SJSA1 (cell line): Measurements from ENCODE around the gene NRCAM. TPM values are rescaled to one million over a fixed set of nuclear protein-coding genes. Genes with fewer than 3 reads are reported as not detected.
"Not testable (repeated sequence)": the region's sequence is repeated elsewhere in the genome, so short reads cannot be mapped to it uniquely, and the experiment has no call there.

Experiments used
- DNase-seq, 2 experiments: peaks; one replicate each; pipeline ENCODE4 v3.0.0-alpha.2; 2015 to 2020; ENCODE audit warnings: low spot score in 2 of 2, low read depth in 1 of 2
- H3K27ac ChIP-seq: fragments of 250-450 bp; sonication (Bioruptor Pico); 2 replicates; pipeline ENCODE4 v1.5.1; 2020; ENCODE audit warnings: mild to moderate bottlenecking, moderate library complexity
- H3K27me3 ChIP-seq: fragments of 250-450 bp; sonication (Bioruptor Pico); replicated peaks from 2 replicates; pipeline ENCODE4 v1.5.1; 2020; ENCODE audit warnings: mild to moderate bottlenecking, moderate library complexity
- H3K36me3 ChIP-seq: fragments of 250-450 bp; sonication (Bioruptor Pico); 2 replicates; pipeline ENCODE4 v1.5.1; 2020; ENCODE audit warnings: mild to moderate bottlenecking
- H3K4me1 ChIP-seq: fragments of 250-450 bp; sonication (Bioruptor Pico); replicated peaks from 2 replicates; pipeline ENCODE4 v1.6.1; 2021; ENCODE audit warnings: mild to moderate bottlenecking
- H3K4me3 ChIP-seq: fragments of 250-450 bp; sonication (Bioruptor Pico); 2 replicates; pipeline ENCODE4 v1.5.1; 2020; ENCODE audit warnings: mild to moderate bottlenecking
- H3K9me3 ChIP-seq: fragments of 250-450 bp; sonication (Bioruptor Pico); replicated peaks from 2 replicates; pipeline ENCODE4 v1.5.1; 2020; ENCODE audit warnings: mild to moderate bottlenecking
- total RNA-seq: library from RNA; depleted of rRNA; stranded (reverse); fragments of >200 nt; shearing (Covaris generic); gene quantifications from 2 replicates; pipeline ENCODE4 v1.2.3, GENCODE V29; 2014; rRNA removed

The NRCAM gene
- total RNA-seq, result not detected in 2 replicates

GRCh38 chr7:108455998-108456677 lies at the start of gene NRCAM:
TSS of gene NRCAM (minus strand) at chr7:108456436. CDS start at chr7:108240064, 216,372 bp downstream.
- Histone ChIP-seq H3K9me3 (no peaks in the 10 kb centered on the region), H3K27ac (no peak within 1 kb of the TSS), H3K4me1 (peaks cover 17% of the 10 kb centered on the region), H3K27me3 (peaks cover 71% of the 10 kb centered on the region), H3K4me3 (peak within 1 kb of the TSS; percentile 26), H3K36me3 (no peaks in the 10 kb centered on the region)
- DNase-seq, result peak in 1 of 2 experiments; percentile 35

GRCh38 chr7:108504576-108504975 lies 48.3 kb upstream of the NRCAM start:
- not testable (repeated sequence) for H3K9me3 ChIP-seq, DNase-seq, H3K27ac ChIP-seq, H3K27me3 ChIP-seq, H3K4me3 ChIP-seq, H3K36me3 ChIP-seq, H3K4me1 ChIP-seq

- H3K9me3 ChIP-seq, result no peaks in the 10 kb centered on the region
- H3K4me3 ChIP-seq, result no peak overlapping the region
- no peaks in the 10 kb centered on the region for H3K27me3 ChIP-seq
- no peaks in the 10 kb centered on the region for H3K4me1 ChIP-seq
- H3K27ac ChIP-seq, result no peak overlapping the region
- DNase-seq, result no peak
- no peaks in the 10 kb centered on the region; the same call in 1 of the 2 replicates for H3K36me3 ChIP-seq
These were observed 47.1 kb upstream of the NRCAM start for GRCh38 chr7:108503112-108504026.

GRCh38 chr7:108499566-108499965 lies 43.3 kb upstream of the NRCAM start:
- DNase-seq, result no peak
- H3K27ac ChIP-seq, result no peak overlapping the region
- no peaks in the 10 kb centered on the region for H3K4me1 ChIP-seq
- peaks cover 6% of the 10 kb centered on the region for H3K36me3 ChIP-seq
- no peaks in the 10 kb centered on the region for H3K27me3 ChIP-seq
- H3K9me3 ChIP-seq, result no peaks in the 10 kb centered on the region
- no peak overlapping the region for H3K4me3 ChIP-seq

- H3K27ac ChIP-seq, result no peak overlapping the region
- peaks cover 6% of the 10 kb centered on the region for H3K36me3 ChIP-seq
- no peaks in the 10 kb centered on the region for H3K9me3 ChIP-seq
- H3K4me1 ChIP-seq, result no peaks in the 10 kb centered on the region
- H3K4me3 ChIP-seq, result no peak overlapping the region
- no peak for DNase-seq
- no peaks in the 10 kb centered on the region for H3K27me3 ChIP-seq
These were observed 42.2 kb upstream of the NRCAM start for GRCh38 chr7:108498481-108498880.

GRCh38 chr7:108497082-108497725 lies 41.0 kb upstream of the NRCAM start:
- DNase-seq, result peak; percentile 46 to 47
- peaks cover 6% of the 10 kb centered on the region; the same call in 1 of the 2 replicates for H3K36me3 ChIP-seq
- no peak overlapping the region for H3K4me3 ChIP-seq
- peaks cover 6% of the 10 kb centered on the region for H3K4me1 ChIP-seq
- H3K27me3 ChIP-seq, result no peaks in the 10 kb centered on the region
- H3K27ac ChIP-seq, result no peak overlapping the region
- no peaks in the 10 kb centered on the region for H3K9me3 ChIP-seq

- peak; percentile 44 to 45 for DNase-seq
- H3K36me3 ChIP-seq, result peaks cover 10% of the 10 kb centered on the region
- H3K4me1 ChIP-seq, result peaks cover 6% of the 10 kb centered on the region
- no peak overlapping the region for H3K27ac ChIP-seq
- H3K27me3 ChIP-seq, result no peaks in the 10 kb centered on the region
- H3K9me3 ChIP-seq, result no peaks in the 10 kb centered on the region
- H3K4me3 ChIP-seq, result no peak overlapping the region
These were observed 36.5 kb upstream of the NRCAM start for GRCh38 chr7:108492742-108493141.

- DNase-seq, result no peak
- H3K4me3 ChIP-seq, result no peak overlapping the region
These were observed 32.7 kb upstream of the NRCAM start for GRCh38 chr7:108488768-108489538.

GRCh38 chr7:108487646-108488045 lies 31.4 kb upstream of the NRCAM start:
- DNase-seq, result no peak

More at GRCh38 chr7:108488768-108489538, 32.7 kb upstream of the NRCAM start:
- peaks cover 6% of the 10 kb centered on the region for H3K4me1 ChIP-seq
- H3K36me3 ChIP-seq, result peaks cover 4% of the 10 kb centered on the region
- no peaks in the 10 kb centered on the region for H3K27me3 ChIP-seq
- no peaks in the 10 kb centered on the region for H3K9me3 ChIP-seq
- no peak overlapping the region for H3K27ac ChIP-seq

GRCh38 chr7:108486291-108486966 lies 30.2 kb upstream of the NRCAM start:
- Histone ChIP-seq H3K27me3 (no peaks in the 10 kb centered on the region), H3K4me1 (no peaks in the 10 kb centered on the region), H3K36me3 (peaks cover 4% of the 10 kb centered on the region), H3K9me3 (no peaks in the 10 kb centered on the region), H3K4me3 (no peak overlapping the region), H3K27ac (no peak overlapping the region)
- no peak for DNase-seq

More at GRCh38 chr7:108487646-108488045, 31.4 kb upstream of the NRCAM start:
- no peaks in the 10 kb centered on the region for H3K9me3 ChIP-seq
- peaks cover 4% of the 10 kb centered on the region for H3K36me3 ChIP-seq
- H3K4me1 ChIP-seq, result peaks cover 2% of the 10 kb centered on the region
- H3K4me3 ChIP-seq, result no peak overlapping the region
- H3K27ac ChIP-seq, result no peak overlapping the region
- no peaks in the 10 kb centered on the region for H3K27me3 ChIP-seq

- H3K4me3 ChIP-seq, result no peak overlapping the region
- DNase-seq, result no peak
- no peaks in the 10 kb centered on the region for H3K4me1 ChIP-seq
- no peaks in the 10 kb centered on the region for H3K27me3 ChIP-seq
- peaks cover 3% of the 10 kb centered on the region; the same call in 1 of the 2 replicates for H3K36me3 ChIP-seq
- no peaks in the 10 kb centered on the region for H3K9me3 ChIP-seq
- H3K27ac ChIP-seq, result no peak overlapping the region
These were observed 27.9 kb upstream of the NRCAM start for GRCh38 chr7:108484137-108484536.

GRCh38 chr7:108480311-108480710 lies 24.1 kb upstream of the NRCAM start:
- Histone ChIP-seq H3K9me3 (no peaks in the 10 kb centered on the region), H3K27me3 (no peaks in the 10 kb centered on the region), H3K36me3 (peaks cover 7% of the 10 kb centered on the region; the same call in 1 of the 2 replicates), H3K4me3 (no peak overlapping the region), H3K27ac (no peak overlapping the region), H3K4me1 (no peaks in the 10 kb centered on the region)
- DNase-seq, result no peak
